SK-MEL-5 (cell line): ENCODE data around the gene FAAP24. TPM values are rescaled to one million over a fixed set of nuclear protein-coding genes. Genes with fewer than 3 reads are reported as not detected.
"Not testable (repeated sequence)": the region's sequence is repeated elsewhere in the genome, so short reads cannot be mapped to it uniquely, and the experiment has no call there.

Source experiments
- DNase-seq: peaks from one replicate; pipeline ENCODE4 v3.0.0-alpha.2; 2016; ENCODE audit warnings: low read depth, low spot score
- in situ Hi-C: cut with HindIII; loops from 2 replicates; pipeline ENCODE4 v1.10.0; 2016; ENCODE audit warnings: low sequenced_read_pairs, high pct_unique_total_duplicates, low pct_unique_long_range_greater_than_20kb
- total RNA-seq: library from RNA; depleted of rRNA; stranded (reverse); fragments of >200 nt; shearing (Covaris generic); gene quantifications from 2 replicates; pipeline ENCODE4 v1.2.3, GENCODE V29; 2014

The FAAP24 gene
- total RNA-seq, 1 experiment from 2014 or later: 6.4 TPM

- in situ Hi-C loops: no loop called here
- DNase-seq: no peak
Observed at GRCh38 chr19:32988724-32989123, 16.7 kb downstream of the FAAP24 start.

GRCh38 chr19:32995966-32996365 is 23.9 kb downstream of the FAAP24 start:
- DNase-seq, in situ Hi-C loops: not testable (repeated sequence)

GRCh38 chr19:32997061-32997464 is 25.0 kb downstream of the FAAP24 start:
- in situ Hi-C loops: not testable (repeated sequence)

GRCh38 chr19:32997716-32998355 is 25.8 kb downstream of the FAAP24 start:
- in situ Hi-C loops: no loop called here
- DNase-seq: no peak

More at GRCh38 chr19:32997061-32997464, 25.0 kb downstream of the FAAP24 start:
- not testable (repeated sequence) for DNase-seq

- in situ Hi-C loops: no loop called here
- DNase-seq: no peak
Observed at GRCh38 chr19:32998722-32999121, 26.7 kb downstream of the FAAP24 start.

GRCh38 chr19:33000510-33000909 is 28.5 kb downstream of the FAAP24 start:
- in situ Hi-C loops: no loop called here
- DNase-seq: no peak

- in situ Hi-C loops: no loop called here
- DNase-seq: no peak
Observed at GRCh38 chr19:33000910-33001309, 28.9 kb downstream of the FAAP24 start.

GRCh38 chr19:33002126-33002865 is 30.3 kb downstream of the FAAP24 start:
- DNase-seq, in situ Hi-C loops: not testable (repeated sequence)

- in situ Hi-C loops, DNase-seq: not testable (repeated sequence)
Observed at GRCh38 chr19:33003424-33004024, 31.5 kb downstream of the FAAP24 start.

GRCh38 chr19:33005440-33005839 is 33.4 kb downstream of the FAAP24 start:
- in situ Hi-C loops: no loop called here
- DNase-seq: no peak

- in situ Hi-C loops: no loop called here
Observed at GRCh38 chr19:33008738-33009137, 36.7 kb downstream of the FAAP24 start.

GRCh38 chr19:33010891-33011290 is 38.8 kb downstream of the FAAP24 start:
- DNase-seq, in situ Hi-C loops: not testable (repeated sequence)

More at GRCh38 chr19:33008738-33009137, 36.7 kb downstream of the FAAP24 start:
- no peak for DNase-seq

GRCh38 chr19:33022472-33023116 is 50.6 kb downstream of the FAAP24 start:
- in situ Hi-C loops: no loop called here
- DNase-seq: no peak

GRCh38 chr19:33024398-33024797 is 52.4 kb downstream of the FAAP24 start:
- no peak for DNase-seq
- in situ Hi-C loops: no loop called here

GRCh38 chr19:33025468-33026238 is 53.6 kb downstream of the FAAP24 start:
- DNase-seq, in situ Hi-C loops: not testable (repeated sequence)

GRCh38 chr19:33026602-33027001 is 54.6 kb downstream of the FAAP24 start:
- in situ Hi-C loops: not testable (repeated sequence)

More at GRCh38 chr19:33026602-33027001, 54.6 kb downstream of the FAAP24 start:
- not testable (repeated sequence) for DNase-seq
